GM18907 (cell line): ENCODE data around the gene CYLD.

Source experiments
- ATAC-seq: cut with Tn5 transposase; IDR thresholded peaks from one replicate; pipeline ENCODE4 v1.9.1; 2021; ENCODE audit warnings: mild to moderate bottlenecking, moderate library complexity; ENCODE audit not compliant: unreplicated experiment

CYLD gene

GRCh38 chr16:50711040-50711439 lies 30.8 kb upstream of the CYLD start:
- ATAC-seq = no peak

DNA sequence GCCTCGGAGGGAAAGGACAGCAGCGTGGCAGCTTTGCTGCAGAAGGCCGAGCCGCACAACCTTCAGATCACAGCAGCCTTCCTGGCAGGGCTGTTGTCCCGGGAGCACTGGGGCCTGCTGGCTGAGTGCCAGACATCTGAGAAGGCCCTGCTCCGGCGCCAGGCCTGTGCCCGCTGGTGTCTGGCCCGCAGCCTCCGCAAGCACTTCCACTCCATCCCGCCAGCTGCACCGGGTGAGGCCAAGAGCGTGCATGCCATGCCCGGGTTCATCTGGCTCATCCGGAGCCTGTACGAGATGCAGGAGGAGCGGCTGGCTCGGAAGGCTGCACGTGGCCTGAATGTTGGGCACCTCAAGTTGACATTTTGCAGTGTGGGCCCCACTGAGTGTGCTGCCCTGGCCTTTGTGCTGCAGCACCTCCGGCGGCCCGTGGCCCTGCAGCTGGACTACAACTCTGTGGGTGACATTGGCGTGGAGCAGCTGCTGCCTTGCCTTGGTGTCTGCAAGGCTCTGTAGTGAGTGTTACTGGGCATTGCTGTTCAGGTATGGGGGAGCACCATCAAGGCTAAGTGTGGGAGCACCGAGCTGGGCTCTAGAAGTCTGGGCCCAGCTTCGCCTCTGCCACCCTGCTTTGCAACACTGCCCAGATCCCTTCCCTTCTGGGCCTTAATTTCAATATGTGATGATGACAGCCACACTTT lies 29.9 kb upstream of the CYLD start:
- no peak for ATAC-seq

GRCh38 chr16:50712560-50712898 lies 29.4 kb upstream of the CYLD start:
- no peak for ATAC-seq

- no peak for ATAC-seq
Measured at GRCh38 chr16:50712956-50713355, 28.9 kb upstream of the CYLD start.

DNA sequence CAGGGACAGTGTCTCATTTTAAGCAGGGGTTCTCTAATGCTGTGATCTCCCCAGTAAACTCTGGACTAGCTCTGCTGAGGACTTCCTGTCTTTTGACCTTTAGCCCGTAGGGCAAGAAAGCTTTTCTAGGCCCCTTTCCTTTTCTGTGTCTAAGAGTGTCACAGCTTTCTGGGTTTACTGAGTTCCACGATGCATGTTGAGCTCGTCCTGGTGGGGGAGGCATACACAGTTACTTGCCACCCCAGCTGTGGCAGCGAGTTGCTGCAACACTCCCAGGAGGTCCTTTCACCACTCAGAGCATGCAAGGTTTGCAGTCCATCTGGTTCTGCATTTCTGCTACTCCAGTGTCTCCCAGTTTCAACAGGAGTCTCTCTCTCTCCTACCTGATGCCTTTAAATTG lies 24.8 kb upstream of the CYLD start:
- no peak for ATAC-seq

DNA sequence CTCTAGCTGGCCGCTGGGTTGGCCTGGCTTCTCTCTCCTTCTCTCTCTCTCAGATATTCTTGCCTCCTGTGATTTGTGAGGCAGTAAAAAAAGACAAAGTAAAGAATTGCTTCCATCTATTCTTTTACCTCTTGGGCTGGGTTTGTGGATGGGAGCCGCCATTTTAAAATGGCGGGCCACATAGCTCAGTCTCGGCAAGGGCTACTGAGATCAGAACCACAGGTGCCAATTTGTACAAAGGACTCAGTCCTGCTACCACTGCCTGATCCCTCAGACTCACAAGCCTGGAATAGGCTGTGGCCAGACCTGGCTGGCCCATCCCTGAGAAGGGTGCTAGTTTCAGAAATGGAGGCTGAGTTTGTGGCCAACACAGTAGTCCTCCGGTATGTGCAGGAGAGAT lies 24.4 kb upstream of the CYLD start:
- no peak for ATAC-seq

DNA sequence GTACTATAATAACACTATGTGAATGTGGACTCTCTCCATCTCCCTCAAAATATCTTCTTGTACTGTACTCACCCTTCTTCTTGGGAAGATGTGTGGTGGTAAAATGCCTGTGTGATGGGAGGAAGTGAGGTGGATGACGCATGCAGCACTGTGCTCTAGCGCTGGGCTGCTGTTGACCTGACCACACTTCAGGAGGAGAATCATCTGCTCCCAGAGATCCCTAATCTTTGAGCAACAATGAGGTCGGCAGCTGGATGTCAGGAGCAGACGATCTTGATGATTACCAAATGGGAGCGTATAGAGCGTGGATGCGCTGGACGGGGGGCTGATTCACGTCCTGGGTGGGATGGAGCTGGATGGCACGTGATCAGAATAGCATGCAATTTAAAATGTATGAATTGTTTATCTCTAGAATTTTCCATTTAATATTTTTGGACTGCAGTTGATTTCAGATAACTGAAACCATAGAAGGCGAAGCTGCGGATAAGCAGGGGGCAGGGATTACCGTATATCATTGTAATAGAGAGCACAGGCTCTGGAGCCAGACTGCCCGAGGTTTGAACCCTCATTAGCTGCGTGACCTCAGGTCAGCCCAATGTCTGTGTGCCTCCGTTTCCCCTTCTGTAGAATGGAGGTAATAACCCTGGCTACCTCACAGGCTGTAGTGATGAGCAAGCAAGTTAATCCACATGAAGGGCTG lies 23.7 kb upstream of the CYLD start:
- ATAC-seq = no peak

DNA sequence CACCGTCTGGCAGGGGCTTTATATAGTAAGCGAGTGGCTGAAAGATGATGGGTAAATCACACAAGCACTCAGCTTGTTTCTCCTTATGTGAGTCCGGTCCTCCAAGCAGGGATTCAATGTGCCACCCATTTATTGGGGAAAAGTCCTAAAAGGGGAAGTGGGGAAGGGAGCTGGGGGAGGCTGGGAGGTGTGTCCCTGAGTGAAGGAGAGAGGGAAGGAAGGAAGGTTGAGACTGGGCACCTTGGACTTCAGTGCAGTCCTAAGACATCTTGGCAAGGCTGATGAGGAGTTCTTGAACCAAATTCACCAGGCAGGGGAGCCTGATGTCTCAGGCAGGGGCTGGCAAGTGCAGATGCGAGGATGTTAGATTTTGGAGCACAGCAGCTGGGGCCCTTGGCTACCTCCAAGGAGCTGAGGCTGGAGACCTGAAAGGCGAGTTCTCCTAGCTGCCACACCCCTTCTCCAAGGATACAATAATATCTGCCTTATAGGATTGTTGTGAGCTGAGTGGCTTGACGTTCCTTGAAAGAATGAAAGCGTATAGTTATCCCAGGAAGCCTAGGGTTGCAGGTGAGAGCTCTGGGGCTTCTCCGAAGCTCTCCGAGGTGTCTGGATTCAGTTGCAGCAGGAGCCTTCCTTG lies 23.0 kb upstream of the CYLD start:
- ATAC-seq = no peak

GRCh38 chr16:50719401-50720337 lies 22.2 kb upstream of the CYLD start:
- no peak for ATAC-seq

GRCh38 chr16:50721549-50722404 lies 20.1 kb upstream of the CYLD start:
- ATAC-seq = no peak

DNA sequence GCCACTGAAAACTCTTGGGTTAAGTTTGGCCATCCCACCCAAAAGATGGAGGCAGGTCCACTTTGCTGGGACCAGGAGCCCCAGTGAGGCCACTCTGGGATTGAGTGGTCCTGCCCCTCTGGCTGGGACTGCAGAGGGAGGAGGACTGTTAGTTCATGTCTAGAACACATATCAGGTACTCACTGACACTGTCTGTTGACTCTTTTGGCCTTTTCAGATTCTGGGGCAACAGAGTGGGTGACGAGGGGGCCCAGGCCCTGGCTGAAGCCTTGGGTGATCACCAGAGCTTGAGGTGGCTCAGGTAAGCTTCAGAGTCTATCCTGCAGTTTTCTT lies 19.5 kb upstream of the CYLD start:
- ATAC-seq = no peak

DNA sequence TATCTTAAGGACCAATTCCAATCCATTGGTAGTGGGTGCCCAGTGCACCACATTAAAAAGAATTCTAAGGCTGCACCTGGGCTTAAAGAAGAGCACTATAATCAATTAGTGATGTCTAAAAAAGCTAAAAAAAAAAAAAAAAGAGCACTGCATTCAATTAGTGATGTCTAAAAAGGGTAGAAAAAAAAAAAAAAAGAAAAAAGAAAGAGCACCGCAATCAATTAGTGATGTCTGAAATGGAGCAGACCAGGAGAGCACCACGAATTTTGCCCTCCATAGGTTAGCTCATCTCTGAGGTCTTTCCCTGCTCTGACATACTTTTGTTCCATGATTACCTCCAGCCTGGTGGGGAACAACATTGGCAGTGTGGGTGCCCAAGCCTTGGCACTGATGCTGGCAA lies 18.9 kb upstream of the CYLD start:
- ATAC-seq = no peak

DNA sequence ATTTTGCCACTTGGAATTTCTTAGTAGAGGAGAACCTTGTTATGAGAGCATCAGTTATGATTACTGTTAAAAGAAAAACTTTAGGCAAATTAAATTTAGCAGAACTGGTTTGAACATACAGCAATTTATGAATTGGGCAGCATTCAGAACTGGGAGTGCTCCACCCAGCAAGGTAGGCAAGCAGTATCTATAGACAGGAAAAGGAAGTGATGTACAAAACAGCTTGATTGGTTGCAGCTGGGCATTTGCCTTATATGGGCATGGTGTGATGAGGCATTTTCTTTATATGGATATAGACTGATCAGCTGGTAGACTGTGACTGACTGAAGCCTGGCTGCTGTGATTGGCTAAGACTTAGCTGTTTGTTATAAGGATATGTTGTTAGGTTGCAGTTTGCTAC lies 17.6 kb upstream of the CYLD start:
- no peak for ATAC-seq

DNA sequence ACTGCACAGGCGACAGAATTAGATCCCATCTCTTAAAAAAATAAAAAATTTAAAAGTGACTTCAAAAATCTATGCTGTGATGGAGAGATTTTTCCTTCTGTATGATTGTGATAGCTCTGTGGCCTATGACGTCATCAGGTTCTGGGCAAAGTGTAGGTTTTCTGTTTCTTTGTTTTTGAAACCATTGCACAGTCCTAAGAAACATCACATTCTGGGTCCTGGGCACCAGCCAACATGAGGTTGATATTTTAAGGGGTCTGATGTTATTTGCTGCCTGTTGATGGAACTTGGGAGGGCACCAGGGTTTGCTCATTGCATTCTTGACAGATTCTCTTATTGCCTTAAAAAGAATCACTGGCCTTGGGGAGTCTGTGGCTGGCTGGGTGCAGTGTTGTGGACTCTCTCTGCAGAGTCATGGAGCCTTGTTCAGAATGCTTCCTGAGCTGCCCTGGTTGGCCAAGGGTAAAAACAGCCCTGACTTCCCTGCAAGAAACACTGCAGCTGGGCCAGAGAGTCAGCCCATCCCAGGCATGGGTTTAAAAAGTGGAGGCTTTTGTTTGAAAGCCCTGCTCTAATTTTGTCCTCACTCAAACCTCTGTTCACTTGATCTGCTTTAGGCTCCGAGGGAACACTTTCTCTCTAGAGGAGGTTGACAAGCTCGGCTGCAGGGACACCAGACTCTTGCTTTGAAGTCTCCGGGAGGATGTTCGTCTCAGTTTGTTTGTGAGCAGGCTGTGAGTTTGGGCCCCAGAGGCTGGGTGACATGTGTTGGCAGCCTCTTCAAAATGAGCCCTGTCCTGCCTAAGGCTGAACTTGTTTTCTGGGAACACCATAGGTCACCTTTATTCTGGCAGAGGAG lies 10.5 kb upstream of the CYLD start:
- ATAC-seq = no peak

DNA sequence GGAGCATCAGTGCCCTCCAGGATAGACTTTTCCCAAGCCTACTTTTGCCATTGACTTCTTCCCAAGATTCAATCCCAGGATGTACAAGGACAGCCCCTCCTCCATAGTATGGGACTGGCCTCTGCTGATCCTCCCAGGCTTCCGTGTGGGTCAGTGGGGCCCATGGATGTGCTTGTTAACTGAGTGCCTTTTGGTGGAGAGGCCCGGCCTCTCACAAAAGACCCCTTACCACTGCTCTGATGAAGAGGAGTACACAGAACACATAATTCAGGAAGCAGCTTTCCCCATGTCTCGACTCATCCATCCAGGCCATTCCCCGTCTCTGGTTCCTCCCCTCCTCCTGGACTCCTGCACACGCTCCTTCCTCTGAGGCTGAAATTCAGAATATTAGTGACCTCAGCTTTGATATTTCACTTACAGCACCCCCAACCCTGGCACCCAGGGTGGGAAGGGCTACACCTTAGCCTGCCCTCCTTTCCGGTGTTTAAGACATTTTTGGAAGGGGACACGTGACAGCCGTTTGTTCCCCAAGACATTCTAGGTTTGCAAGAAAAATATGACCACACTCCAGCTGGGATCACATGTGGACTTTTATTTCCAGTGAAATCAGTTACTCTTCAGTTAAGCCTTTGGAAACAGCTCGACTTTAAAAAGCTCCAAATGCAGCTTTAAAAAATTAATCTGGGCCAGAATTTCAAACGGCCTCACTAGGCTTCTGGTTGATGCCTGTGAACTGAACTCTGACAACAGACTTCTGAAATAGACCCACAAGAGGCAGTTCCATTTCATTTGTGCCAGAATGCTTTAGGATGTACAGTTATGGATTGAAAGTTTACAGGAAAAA lies 9.7 kb upstream of the CYLD start:
- no peak for ATAC-seq

DNA sequence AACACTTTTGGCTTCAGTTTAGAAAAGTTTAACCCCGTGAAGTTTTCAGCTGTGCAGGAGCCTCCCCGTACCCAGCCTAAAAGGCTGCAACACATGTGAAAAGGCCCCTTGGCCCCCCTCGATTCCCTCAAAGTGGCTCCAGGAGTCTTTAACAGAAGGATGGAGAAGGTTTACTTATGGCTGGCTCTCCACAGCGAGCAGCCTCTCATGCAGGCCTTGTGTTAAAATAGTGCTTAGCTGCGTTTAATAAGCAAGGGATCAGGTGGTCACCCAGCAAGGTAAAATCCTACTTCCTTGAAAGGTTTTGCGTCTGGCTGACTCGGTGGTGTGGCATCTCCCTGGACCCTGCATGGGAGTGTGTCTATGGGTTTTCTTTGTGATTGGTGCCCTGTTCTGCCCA lies 8.4 kb upstream of the CYLD start:
- ATAC-seq = no peak

DNA sequence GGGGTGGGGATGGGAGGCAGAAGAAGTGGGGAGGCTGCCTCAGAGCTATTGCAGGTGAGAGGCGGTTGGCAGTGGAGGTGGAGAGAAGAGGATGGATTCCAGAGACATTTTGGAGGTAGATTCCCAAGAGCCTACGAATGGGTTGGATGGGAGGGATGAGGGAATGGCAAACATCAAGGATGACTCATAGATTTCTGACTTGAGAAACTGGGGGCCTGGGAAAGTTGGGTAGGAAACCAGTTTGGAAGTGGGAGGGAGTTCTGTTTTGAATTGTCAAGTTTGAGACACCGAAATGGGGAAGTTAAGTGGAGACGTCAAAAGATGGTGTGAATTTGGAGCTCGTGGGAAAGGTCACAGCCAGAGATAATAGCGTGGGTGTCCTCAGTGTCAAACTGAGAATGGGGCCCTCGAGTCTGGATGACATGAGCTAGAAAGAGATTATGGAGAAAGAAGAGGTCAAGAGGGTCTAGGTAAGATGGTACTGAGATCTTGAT lies 6.2 kb upstream of the CYLD start:
- ATAC-seq = no peak

DNA sequence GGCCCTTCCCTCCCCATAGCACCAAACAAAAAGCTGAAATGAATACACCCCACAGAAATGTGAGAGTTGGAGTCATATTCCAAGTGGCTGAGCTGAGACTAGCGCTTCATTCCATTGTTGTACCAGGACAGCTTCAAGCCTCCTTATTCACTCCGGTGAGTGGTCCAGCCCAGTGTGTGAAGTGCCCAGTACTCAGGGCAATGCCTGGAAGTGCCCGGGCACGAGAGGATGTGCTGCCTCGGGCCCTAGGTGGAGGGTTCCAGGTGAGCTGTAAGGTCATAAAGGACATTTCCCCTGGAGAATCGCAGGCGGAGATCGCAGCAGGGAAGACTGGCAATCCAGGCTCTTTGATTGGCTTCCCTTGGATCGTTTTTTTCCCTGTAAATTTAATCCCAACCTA lies 5.4 kb upstream of the CYLD start:
- ATAC-seq = no peak
